Fibroblast of villous mesenchyme (primary cell): Measurements from ENCODE around the gene INIP. TPM values are rescaled to one million over a fixed set of nuclear protein-coding genes. Genes with fewer than 3 reads are reported as not detected.
A peak's percentile ranks its signal among the peaks of the same experiment; 100 is the strongest.
"Not testable (repeated sequence)": the region's sequence is repeated elsewhere in the genome, so short reads cannot be mapped to it uniquely, and the experiment has no call there.

Experiments
- DNase-seq: peaks from one replicate; pipeline ENCODE4 v3.0.0-alpha.2; 2010; ENCODE audit warnings: low read depth
- H3K4me3 ChIP-seq: 2 replicates; pipeline ENCODE4 v1.5.1; 2011; ENCODE audit warnings: low read depth, mild to moderate bottlenecking, low read length
- total RNA-seq: library from RNA; depleted of rRNA; stranded (reverse); fragments of >200 nt; gene quantifications from 2 replicates; pipeline ENCODE4 v1.2.3, GENCODE V29; 2012
- TF ChIP-seq, protein P1 (sequence below): IDR thresholded peaks from 2 replicates; pipeline ENCODE4 v1.5.1; 2012; ENCODE audit warnings: low read depth, mild to moderate bottlenecking, low read length; ENCODE audit not compliant: insufficient read depth

The INIP gene
- total RNA-seq, 1 donor = 23.3 TPM

DNA sequence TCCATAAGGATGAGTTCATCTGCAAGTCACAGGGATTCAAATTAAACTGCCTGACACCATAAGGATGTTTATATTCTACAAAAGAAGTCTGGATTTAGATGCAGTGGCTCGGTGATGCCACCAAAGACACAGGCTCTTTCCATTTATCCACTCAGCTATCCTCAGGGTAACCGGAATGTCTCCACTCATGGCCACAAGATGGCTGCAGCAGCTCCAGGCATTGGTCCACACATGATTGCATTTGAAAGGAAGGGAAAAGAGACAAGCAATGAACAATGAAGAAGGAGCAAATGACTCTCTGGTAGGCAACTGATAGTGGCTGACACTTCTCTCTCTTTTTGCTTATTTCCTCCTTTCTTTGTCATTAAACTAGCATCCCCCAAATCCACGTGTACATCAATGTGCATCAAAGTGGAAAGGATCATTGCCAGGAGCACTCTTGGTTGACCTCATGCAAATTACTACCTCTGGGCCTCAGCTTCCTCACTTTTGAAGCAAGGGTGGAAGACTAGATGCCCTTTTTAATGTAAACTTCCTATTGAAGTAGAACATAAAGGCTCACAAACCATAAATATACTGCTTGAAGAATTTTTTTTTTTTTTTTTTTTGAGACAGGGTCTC lies 25.4 kb upstream of the INIP start:
- no peak overlapping the region for H3K4me3 ChIP-seq
- no peak for DNase-seq
- TF ChIP-seq, protein P1, sequence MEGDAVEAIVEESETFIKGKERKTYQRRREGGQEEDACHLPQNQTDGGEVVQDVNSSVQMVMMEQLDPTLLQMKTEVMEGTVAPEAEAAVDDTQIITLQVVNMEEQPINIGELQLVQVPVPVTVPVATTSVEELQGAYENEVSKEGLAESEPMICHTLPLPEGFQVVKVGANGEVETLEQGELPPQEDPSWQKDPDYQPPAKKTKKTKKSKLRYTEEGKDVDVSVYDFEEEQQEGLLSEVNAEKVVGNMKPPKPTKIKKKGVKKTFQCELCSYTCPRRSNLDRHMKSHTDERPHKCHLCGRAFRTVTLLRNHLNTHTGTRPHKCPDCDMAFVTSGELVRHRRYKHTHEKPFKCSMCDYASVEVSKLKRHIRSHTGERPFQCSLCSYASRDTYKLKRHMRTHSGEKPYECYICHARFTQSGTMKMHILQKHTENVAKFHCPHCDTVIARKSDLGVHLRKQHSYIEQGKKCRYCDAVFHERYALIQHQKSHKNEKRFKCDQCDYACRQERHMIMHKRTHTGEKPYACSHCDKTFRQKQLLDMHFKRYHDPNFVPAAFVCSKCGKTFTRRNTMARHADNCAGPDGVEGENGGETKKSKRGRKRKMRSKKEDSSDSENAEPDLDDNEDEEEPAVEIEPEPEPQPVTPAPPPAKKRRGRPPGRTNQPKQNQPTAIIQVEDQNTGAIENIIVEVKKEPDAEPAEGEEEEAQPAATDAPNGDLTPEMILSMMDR = peak; percentile 38

DNA sequence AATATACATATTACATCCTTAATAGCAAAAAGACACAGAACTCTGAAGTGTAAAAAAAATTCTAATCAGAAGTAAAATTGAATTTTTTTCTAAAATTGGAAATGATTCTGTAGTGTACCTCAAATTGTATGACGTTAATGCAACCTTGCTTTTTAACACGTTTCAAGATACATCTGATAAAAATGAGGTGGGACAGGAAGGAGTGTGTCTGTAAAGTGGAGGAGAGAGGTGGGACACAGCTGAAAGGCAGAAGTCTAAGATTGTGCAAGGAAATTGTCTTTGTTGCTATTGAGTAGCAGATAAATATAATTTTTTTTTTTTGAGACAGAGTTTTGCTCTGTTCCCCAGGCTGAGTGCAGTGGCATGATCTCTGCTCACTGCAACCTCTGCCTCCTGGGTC lies 17.0 kb upstream of the INIP start:
- no peak overlapping the region for H3K4me3 ChIP-seq
- TF ChIP-seq, protein P1 = no peak
- no peak for DNase-seq

DNA sequence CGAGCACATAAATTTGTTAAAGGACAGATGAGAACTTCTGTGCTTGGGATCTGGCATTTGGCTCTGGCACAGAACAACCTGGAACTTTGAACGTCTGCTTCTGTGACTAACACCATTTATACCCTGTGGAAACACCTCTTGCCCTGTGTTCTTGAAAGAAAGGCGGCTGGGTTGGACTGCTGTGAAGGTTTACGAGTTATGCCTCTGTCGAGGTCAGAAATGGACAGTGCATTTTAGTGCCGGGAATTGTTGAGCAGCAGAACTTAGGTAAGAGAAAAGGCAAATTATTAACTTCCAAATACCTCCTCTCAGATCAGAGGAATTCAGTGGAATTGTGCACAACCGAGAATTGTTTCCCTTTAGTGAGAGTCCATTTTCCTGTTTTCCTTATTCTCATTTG lies 14.1 kb upstream of the INIP start:
- DNase-seq = no peak
- TF ChIP-seq, protein P1 = no peak
- no peak overlapping the region for H3K4me3 ChIP-seq

DNA sequence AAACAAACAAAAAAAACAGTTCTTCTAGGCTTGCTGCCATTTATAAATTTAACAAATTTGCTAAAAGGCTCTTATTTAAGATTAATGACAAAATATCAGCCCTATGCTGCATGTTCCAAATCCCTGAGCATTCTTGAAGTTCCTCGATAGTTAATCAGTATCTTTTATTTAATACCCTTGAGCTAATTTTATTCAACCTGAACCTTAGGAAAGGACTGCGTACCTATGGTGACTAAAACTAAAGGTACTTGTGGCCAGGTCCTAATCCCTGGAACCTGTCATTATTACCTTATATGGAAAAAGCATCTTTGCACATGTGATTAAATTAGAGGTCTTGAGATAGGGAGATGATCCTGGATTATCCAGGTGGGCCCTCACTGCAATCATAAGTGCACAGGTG lies 10.5 kb upstream of the INIP start:
- no peak for DNase-seq
- H3K4me3 ChIP-seq = no peak overlapping the region
- TF ChIP-seq, protein P1 = no peak

DNA sequence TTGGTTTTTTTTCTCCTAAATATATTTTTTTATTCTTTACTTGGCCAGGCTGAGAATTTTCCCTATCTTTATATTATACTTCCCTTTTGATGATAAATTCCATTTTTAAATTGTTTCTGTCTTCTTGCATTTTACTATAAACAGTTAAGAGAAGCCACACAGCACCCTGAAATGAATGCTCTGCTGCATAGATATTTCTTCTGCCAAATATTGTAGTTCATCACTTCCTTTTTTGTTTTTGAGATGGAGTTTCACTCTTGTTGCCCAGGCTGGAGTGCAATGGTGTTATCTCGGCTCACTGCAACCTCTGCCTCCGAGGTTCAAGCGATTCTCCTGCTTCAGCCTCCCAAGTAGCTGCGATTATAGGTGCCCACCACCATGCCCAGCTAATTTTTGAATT lies 8.5 kb upstream of the INIP start:
- TF ChIP-seq, protein P1 = no peak
- no peak for DNase-seq
- H3K4me3 ChIP-seq = no peak overlapping the region

DNA sequence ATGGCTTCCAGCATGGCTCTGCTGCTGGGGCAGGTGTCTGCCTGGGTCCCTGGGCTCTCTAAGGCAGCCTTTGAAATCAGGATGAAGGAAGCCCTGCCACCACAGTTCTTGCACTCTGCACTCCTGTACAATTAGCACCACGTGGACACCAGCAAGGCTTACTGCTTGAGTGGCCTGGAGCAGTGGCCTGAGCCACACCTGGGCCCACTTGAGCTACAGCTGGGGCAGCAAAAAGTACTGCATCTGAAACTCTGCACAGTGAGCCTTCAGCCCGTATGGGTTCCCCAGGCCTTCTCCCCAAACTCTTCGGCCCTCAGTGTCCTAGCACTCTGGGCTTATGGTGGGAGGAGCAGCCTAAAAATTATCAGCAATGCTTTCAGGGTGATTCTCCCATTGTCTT lies 8.0 kb upstream of the INIP start:
- DNase-seq = no peak
- TF ChIP-seq, protein P1 = no peak
- no peak overlapping the region for H3K4me3 ChIP-seq

DNA sequence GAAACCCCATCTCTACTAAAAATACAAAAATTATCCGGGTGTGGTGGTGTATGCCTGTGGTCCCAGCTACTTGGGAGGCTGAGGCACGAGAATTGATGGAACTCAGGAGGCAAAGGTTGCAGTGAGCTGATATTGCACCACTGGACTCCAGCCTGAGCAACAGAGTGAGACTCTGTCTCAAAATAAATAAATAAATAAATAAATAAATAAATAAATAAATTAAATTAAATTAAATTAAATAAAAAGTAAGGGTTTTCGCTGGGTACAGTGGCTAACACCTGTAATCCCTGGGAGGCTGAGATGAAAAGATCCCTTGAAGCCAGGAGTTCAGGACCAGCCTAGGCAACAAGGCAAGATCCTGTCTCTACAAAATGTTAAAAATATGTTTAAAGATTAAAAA lies 4.8 kb upstream of the INIP start:
- not testable (repeated sequence) for H3K4me3 ChIP-seq, DNase-seq
